Motor neuron (in vitro differentiated cells): ENCODE results near the gene LYZL1. TPM values are rescaled to one million over a fixed set of nuclear protein-coding genes. Genes with fewer than 3 reads are reported as not detected.
A peak's percentile ranks its signal among the peaks of the same experiment; 100 is the strongest.
"Not testable (repeated sequence)": the region's sequence is repeated elsewhere in the genome, so short reads cannot be mapped to it uniquely, and the experiment has no call there.

ENCODE experiments used
- ATAC-seq, 8 experiments: fragments of 200-7000 bp; cut with Tn5 transposase; replicated peaks in 6 of 8; 2 replicates each; pipeline ENCODE4 v1.8.0; 2021; ENCODE audit warnings: mild to moderate bottlenecking in 8 of 8, moderate library complexity in 8 of 8
- H3K27ac ChIP-seq, 2 donors: fragments of 250-450 bp; sonication (Bioruptor Pico); 2 replicates each; pipeline ENCODE4 v1.9.0; 2021; ENCODE audit warnings: antibody characterized with exemption in 2 of 2, mild to moderate bottlenecking in 2 of 2, moderate library complexity in 1 of 2
- H3K4me1 ChIP-seq, 2 donors: fragments of 250-450 bp; sonication (Bioruptor Pico); replicated peaks in 1 of 2; 2 replicates each; pipeline ENCODE4 v1.6.1; 2021; ENCODE audit warnings: antibody characterized with exemption in 2 of 2, mild to moderate bottlenecking in 2 of 2, moderate library complexity in 1 of 2
- H3K4me3 ChIP-seq, 5 donors: fragments of 250-450 bp; sonication (Bioruptor Pico); 2 replicates each; pipeline ENCODE4 v1.9.0; 2021; ENCODE audit warnings: antibody characterized with exemption in 5 of 5, mild to moderate bottlenecking in 5 of 5, moderate library complexity in 4 of 5
- WGBS, 10 experiments: fragments of 450-650 bp; shearing (Covaris generic); methylation state at CpG; one replicate each; pipeline ENCODE4 v1.0.0; 2022; 5-methylcytosine and 5-hydroxymethylcytosine counted together
- in situ Hi-C, 9 experiments: fragments of 400-800 bp; cut with MboI; loops; one replicate each; pipeline ENCODE4 v1.15.0; 2021; ENCODE audit warnings: low sequenced_read_pairs in 9 of 9, low pct_unique_long_range_greater_than_20kb in 2 of 9; ENCODE audit not compliant: unreplicated experiment in 9 of 9
- total RNA-seq, 8 experiments: library from RNA; unstranded; fragments of 300-600 nt; gene quantifications; 2 replicates each; pipeline versions ENCODE4 v1.2.3 to v1.2.4, GENCODE V29; 2022

Gene LYZL1
- total RNA-seq: not detected

- H3K4me1 ChIP-seq, ATAC-seq, H3K27ac ChIP-seq, H3K4me3 ChIP-seq, in situ Hi-C loops: not testable (repeated sequence)
- 60 to 100% (median 92%) methylated on average over 1 to 2 of the region's 6 CpGs; no CpG with 5 or more reads in 7 of the 10 experiments for WGBS, 10 experiments
Observed at GRCh38 chr10:29288906-29289305, at the start of gene LYZL1. TSS of gene LYZL1 (plus strand) at chr10:29289070. CDS start at chr10:29291868, 2,798 bp downstream.

DNA sequence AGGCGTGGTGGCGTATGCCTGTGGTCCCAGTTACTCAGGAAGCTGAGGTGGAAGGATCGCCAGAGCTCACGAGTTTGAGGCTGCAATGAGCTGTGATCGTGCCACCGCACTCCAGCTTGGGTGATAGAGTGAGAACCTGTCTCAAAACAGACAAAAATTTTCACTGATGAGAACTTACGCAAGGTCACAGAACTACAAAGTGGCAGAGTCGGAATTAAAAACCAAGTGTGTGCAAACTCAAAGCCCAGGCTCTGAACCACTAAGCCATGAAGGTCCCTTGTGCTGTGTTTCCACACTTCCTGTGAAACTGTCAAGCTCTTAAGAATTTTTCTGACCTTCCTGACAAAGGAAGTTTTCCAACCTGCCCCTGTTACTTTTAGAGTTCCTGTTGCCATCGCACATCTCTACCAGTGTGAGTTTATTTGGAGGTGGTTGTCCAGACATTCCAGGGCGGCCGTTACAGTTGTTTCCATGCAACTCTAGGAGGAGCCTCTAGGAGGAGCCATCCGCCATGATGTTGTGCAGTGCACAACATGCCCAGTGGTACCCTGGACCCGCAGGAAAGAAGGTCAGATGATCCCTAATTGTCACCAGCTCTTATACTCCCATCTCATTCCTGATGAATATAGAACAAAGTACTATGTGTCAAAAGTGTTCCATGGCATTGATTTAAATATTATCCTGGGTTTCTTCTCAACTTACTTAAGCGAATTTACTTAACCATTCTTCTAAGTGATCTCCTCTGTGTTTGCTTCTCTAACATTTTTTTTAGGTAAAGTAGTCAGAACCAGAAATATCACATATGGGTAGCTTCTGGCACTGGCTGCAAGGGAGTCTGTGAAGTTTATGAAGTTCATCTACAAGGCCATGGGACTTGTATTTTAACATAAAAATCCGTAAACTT lies 49.0 kb upstream of the LYZL1 start:
- Histone ChIP-seq H3K27ac (no peak overlapping the region), H3K4me3 (no peak overlapping the region), H3K4me1 (peaks cover 8 to 9% of the 10 kb centered on the region in 2 donors)
- 28 to 100% (median 85%) methylated on average over 3 to 15 of the region's 15 CpGs for WGBS, 10 experiments
- peak in 3 of 8 experiments; percentile 52 to 93 (median 82) for ATAC-seq
- in situ Hi-C loops: loop anchor here in 1 of 9 experiments (10.0 kb wide), 1 partner anchor 65 kb away; no protein-coding TSS in a partner anchor

DNA sequence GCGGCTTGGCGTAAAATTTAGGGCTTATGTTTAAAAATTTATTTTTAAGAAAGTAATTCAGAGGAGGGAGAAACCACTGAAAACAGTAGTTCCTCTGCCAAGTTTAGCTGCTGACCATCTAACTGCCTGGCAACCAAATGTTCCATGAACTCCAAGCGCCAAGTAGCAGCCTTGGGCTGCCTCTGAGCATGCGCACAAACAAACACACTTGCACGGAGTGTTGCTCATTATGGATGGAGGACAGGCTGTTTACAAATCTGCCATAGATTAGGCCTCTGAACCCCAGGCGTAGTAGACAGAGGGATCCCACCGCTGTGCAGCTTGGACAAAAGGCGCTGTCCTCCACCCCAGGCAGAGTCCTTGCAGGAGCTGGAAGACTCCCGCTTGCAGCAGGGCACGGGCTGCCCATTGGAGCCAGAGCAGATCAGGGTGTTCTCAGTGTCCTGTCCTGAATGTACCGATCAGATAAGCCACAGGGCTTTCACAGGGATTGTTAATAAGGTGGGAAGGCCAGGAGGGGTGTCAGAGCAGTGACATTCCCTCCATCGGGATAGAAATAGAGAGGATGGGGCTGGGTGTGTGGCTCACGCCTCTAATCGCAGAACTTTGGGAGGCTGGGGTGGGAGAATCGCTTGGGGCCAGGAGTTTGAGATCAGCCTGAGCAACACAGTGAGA lies 47.7 kb upstream of the LYZL1 start:
- Histone ChIP-seq H3K4me3 (no peak overlapping the region), H3K27ac (no peak overlapping the region), H3K4me1 (peaks cover 8 to 9% of the 10 kb centered on the region in 2 donors)
- 45 to 100% (median 78%) methylated on average over 2 to 11 of the region's 15 CpGs for WGBS, 10 experiments
- ATAC-seq: peak in 4 of 8 experiments; percentile 32 to 95 (median 61)
- in situ Hi-C loops: no loop called here

DNA sequence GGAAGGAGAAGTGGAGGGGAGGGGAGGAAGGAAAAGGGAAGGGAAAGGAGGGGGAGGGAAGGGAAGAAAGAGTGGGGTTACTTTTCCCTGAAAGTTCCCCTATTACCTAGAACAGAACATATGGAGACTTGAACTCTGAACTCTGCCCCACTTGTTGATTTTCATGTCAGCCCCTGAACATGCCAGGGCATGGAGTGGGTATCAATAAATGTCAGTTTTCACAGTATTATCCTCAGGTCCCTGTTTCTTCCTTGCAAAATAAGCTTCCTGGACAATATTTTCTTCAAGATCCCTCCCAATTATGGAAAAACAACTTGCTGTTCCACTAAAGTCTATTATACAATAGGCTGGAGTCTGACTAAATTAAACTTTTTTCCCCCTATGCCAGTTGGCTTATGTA lies 46.9 kb upstream of the LYZL1 start:
- H3K4me3 ChIP-seq: no peak overlapping the region
- H3K27ac ChIP-seq: no peak overlapping the region
- in situ Hi-C loops: no loop called here
- no peak for ATAC-seq
- peaks cover 8 to 9% of the 10 kb centered on the region in 2 donors for H3K4me1 ChIP-seq

DNA sequence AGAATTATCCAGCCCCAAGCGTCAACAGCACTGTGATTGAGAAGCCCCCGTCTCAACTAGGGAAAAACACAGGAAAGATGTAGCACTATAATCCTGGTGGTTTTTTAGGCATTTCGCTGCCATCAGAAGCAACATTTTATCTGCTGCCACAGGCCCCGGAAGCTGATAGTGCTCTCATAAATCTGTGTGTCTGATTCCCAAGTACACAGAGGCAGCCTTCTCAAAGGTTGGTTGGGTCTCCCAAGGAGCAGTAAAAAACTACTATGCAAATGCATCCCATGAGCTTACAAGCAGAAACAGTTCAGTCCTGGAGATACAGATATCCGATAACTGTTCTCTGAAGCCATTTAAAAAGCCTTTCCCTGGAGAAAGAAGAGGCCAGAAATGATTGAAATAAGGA lies 45.8 kb upstream of the LYZL1 start:
- ATAC-seq: no peak
- H3K4me3 ChIP-seq: no peak overlapping the region
- no peak overlapping the region for H3K27ac ChIP-seq
- in situ Hi-C loops: no loop called here
- peaks cover 8 to 9% of the 10 kb centered on the region in 2 donors for H3K4me1 ChIP-seq
- WGBS, 10 experiments: 0 to 100% (median 60%) methylated on average over 1 to 5 of the region's 5 CpGs

DNA sequence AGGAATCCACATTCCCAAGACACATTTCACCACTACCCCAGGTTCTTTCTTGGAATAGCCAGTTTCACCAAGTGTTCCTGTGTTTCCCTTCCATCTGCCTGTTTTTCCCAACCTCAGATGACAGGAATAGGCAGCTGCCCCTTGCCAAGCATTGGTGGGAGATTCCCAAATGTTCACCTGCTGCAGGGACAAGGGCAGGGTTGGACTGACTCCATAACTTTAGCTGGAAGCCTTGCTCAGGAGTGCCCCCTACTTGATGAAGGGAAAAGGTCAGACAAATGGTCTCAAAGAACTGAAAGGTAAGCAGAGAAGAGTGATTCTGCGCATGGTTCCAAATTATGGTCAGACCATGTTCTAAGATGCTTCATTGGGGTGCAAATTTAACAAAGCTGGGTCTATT lies 45.1 kb upstream of the LYZL1 start:
- peaks cover 6 to 7% of the 10 kb centered on the region in 2 donors for H3K4me1 ChIP-seq
- in situ Hi-C loops: no loop called here
- no peak overlapping the region for H3K27ac ChIP-seq
- no peak for ATAC-seq
- WGBS, 10 experiments: 100% methylated on average over 1 of the region's 1 CpG; no CpG with 5 or more reads in 6 of the 10 experiments
- no peak overlapping the region for H3K4me3 ChIP-seq

GRCh38 chr10:29244978-29245377 lies 43.9 kb upstream of the LYZL1 start:
- in situ Hi-C loops: no loop called here
- WGBS, 10 experiments: 0 to 96% (median 78%) methylated on average over 1 to 7 of the region's 7 CpGs
- Histone ChIP-seq H3K27ac (no peak overlapping the region), H3K4me3 (no peak overlapping the region), H3K4me1 (peaks cover 0 to 2% of the 10 kb centered on the region in 2 donors)
- no peak for ATAC-seq

GRCh38 chr10:29245476-29245875 lies 43.4 kb upstream of the LYZL1 start:
- ATAC-seq: no peak
- WGBS, 10 experiments: 8 to 100% (median 91%) methylated on average over 2 to 11 of the region's 11 CpGs
- in situ Hi-C loops: no loop called here
- no peak overlapping the region for H3K27ac ChIP-seq
- no peak overlapping the region for H3K4me3 ChIP-seq
- peaks cover 0 to 2% of the 10 kb centered on the region in 2 donors for H3K4me1 ChIP-seq

GRCh38 chr10:29246449-29246848 lies 42.4 kb upstream of the LYZL1 start:
- Histone ChIP-seq H3K4me3 (no peak overlapping the region), H3K27ac (no peak overlapping the region), H3K4me1 (no peaks in the 10 kb centered on the region)
- WGBS, 10 experiments: 0 to 100% (median 86%) methylated on average over 1 of the region's 1 CpG; no CpG with 5 or more reads in 5 of the 10 experiments
- ATAC-seq: no peak
- in situ Hi-C loops: no loop called here

- in situ Hi-C loops: no loop called here
- no peak overlapping the region for H3K27ac ChIP-seq
- no peak for ATAC-seq
- no peak overlapping the region for H3K4me3 ChIP-seq
- peaks cover 0 to 2% of the 10 kb centered on the region in 2 donors for H3K4me1 ChIP-seq
Observed at GRCh38 chr10:29248158-29248557, 40.7 kb upstream of the LYZL1 start.

DNA sequence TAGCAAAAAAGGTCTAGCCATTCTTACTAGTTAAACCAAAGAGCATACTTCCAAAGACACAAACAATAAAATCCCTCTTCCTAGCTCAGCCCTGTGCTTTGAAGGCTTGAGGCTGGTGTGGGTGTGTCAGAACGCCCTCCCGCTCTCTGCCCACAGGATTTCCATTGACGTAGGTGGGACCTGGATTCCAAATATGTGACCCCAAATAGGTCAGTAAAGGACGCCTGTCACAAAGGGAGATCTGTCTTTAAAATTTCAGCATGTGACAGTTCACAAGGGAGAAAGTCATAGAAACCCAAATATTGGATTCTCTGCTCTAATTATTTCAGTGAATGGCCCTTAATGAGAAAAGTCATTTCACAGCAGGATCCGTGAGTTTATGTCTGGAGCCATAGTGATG lies 39.9 kb upstream of the LYZL1 start:
- no peak for ATAC-seq
- WGBS, 10 experiments: 12 to 88% (median 80%) methylated on average over 2 to 5 of the region's 5 CpGs; no CpG with 5 or more reads in 3 of the 10 experiments
- peaks cover 0 to 2% of the 10 kb centered on the region in 2 donors for H3K4me1 ChIP-seq
- H3K27ac ChIP-seq: no peak overlapping the region
- in situ Hi-C loops: no loop called here
- no peak overlapping the region for H3K4me3 ChIP-seq

GRCh38 chr10:29250066-29250465 lies 38.8 kb upstream of the LYZL1 start:
- 0 to 100% (median 40%) methylated on average over 1 of the region's 1 CpG; no CpG with 5 or more reads in 6 of the 10 experiments for WGBS, 10 experiments
- Histone ChIP-seq H3K27ac (no peak overlapping the region), H3K4me1 (peaks cover 5 to 10% of the 10 kb centered on the region in 2 donors), H3K4me3 (no peak overlapping the region)
- in situ Hi-C loops: no loop called here
- no peak for ATAC-seq
